NCI-H446 treated with DMSO at 0.1 percent for 48 hours (cell line): ENCODE data around the gene NOXA1.

Experiments used
- DNase-seq: peaks from one replicate; lab custom pipeline; 2025; lab: John Stamatoyannopoulos, UW

Gene NOXA1

DNA sequence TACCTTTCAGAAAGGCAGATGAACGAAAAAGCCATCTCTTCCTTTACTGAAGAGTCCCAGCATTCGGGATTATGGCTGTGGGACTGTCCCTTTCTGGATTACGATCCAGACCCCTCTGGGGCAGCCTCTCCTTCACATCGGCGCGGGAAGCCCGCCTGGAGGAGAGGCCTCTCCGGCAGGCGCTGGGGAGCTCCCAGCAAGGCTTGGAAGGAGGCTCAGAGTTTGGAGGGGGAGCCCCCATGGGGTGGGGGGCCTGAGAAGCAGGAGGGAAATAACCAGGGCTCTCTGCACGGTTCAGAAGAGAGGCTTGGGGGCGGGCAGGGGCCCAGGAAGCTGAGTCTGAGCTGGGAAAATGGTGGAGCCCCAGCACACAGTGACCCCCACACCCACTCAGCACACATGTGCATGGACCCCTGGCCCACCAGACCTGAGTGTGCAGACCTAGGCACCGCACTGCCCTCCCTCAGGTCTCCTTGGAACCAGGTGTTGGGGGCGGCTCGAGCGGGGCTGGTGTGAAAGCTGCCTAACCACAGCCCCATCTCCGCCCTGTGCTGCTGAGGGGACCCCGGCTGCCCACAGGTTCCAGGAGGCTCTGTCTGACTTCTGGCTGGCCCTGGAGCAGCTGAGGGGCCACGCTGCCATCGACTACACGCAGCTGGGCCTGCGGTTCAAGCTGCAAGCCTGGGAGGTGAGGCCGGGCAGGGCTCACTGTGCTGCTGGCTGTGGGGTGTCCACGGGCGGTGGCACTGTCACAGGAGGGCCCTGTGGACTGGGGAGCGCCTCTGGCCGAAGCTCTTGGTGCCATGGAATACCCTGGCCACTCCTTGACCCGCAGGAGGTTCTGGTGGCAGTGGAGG, 4.5 kb downstream of the NOXA1 start:
- no peak for DNase-seq

GRCh38 chr9:137428311-137428630, 5.1 kb downstream of the NOXA1 start:
- DNase-seq: no peak

DNA sequence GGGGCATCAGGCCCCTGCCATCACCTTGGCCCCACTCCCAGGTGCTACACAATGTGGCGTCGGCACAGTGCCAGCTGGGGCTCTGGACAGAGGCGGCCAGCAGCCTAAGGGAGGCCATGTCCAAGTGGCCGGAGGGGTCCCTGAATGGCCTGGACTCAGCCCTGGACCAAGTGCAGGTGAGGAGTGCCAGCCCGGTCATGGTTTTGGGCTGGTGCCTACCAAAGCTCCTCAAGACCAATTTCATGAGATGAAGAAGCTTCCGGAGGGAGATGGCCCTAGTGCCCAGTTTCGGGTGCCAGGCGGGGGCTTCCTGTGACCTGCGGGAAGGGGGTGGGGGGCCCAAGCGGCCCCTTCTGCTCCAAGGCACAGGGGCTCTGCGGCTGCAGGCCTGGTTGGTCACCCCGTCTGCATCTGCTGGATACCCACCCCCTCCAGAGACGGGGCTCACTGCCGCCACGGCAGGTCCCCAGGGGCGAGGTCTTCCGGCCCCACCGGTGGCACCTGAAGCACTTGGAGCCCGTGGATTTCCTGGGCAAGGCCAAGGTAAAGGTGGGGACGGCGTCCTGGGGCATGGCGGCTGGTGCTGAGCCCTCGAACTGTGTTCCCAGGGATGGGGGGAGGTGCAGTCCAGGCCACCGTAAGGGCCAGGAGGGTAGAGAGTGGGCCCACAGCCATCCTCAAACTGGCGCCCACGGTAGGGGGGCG, 5.8 kb downstream of the NOXA1 start:
- DNase-seq: no peak

DNA sequence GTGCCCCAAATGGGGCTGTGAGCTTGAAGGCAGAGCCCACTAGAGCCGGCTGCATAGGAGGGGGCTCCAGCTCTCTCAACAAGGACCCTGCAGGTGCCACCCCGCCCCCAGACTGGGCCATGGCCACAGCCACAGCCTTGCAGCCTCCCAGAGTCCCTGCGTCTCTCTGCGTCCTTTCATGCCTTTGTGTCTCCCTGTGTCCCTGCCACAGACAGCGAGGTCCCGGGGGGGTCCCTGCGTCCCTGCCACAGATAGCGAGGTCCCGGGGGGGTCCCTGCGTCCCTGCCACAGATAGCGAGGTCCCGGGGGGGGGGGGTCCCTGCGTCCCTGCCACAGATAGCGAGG, 6.3 kb downstream of the NOXA1 start:
- DNase-seq: no peak

GRCh38 chr9:137429974-137430722, 7.0 kb downstream of the NOXA1 start:
- no peak for DNase-seq

DNA sequence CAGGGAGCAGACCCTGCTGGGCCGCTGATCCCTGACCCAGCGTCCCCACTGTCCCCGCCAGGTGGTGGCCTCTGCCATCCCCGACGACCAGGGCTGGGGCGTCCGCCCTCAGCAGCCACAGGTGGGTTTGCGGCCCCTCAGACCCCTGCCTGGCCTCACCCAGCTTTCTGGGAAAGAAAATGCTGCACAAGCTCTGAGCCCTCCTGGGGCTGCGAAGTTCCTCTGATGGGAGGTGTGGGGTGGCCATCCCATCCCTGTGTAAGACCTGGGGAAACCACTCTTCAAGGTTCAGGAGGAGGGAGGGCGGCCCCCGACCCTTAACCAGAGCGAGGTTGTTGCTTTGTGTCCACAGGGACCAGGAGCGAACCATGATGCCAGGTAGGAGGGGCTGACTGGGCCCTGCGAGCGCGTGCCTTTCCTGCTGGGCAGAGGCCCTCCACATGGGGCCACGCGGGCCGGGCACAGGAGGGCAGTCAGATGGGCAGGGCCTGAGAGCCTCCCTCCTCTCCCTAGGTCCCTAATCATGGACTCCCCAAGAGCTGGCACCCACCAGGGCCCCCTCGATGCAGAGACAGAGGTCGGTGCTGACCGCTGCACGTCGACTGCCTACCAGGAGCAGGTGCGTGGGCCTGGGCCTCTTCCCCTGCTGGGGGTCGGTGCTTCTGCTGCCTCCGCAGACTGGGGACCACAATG, 7.7 kb downstream of the NOXA1 start:
- DNase-seq: no peak

DNA sequence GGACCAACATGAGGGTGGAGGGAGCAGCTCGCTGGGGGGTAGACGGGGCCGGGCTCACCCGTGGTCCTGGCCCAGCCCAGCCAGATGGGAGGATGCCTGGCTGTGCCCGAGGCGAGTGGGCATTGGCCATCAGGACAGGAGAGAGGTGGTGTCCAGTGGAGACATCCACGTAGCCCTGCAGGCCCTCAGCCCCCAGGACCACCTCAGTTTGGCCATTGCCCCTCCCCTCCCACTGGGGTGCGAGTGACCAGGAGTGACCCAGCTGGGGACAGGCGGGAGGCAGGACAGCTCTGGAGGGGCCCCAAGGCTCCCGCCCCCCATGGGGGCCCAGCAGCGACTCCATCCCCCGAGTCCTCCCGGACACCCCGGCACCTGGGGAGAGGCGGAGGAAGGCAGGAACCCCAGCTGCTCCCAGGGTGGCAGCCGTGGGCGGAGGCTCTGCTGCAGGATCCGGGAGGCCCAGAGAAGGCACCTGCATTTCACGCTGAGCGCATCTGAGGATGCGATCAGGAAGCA, 8.3 kb downstream of the NOXA1 start:
- no peak for DNase-seq

GRCh38 chr9:137432687-137433348, 9.6 kb downstream of the NOXA1 start:
- DNase-seq: no peak

- no peak for DNase-seq
These were observed 10.2 kb downstream of the NOXA1 start for GRCh38 chr9:137433349-137433915.

- no peak for DNase-seq
These were observed 10.8 kb downstream of the NOXA1 start for GRCh38 chr9:137433916-137434431.

DNA sequence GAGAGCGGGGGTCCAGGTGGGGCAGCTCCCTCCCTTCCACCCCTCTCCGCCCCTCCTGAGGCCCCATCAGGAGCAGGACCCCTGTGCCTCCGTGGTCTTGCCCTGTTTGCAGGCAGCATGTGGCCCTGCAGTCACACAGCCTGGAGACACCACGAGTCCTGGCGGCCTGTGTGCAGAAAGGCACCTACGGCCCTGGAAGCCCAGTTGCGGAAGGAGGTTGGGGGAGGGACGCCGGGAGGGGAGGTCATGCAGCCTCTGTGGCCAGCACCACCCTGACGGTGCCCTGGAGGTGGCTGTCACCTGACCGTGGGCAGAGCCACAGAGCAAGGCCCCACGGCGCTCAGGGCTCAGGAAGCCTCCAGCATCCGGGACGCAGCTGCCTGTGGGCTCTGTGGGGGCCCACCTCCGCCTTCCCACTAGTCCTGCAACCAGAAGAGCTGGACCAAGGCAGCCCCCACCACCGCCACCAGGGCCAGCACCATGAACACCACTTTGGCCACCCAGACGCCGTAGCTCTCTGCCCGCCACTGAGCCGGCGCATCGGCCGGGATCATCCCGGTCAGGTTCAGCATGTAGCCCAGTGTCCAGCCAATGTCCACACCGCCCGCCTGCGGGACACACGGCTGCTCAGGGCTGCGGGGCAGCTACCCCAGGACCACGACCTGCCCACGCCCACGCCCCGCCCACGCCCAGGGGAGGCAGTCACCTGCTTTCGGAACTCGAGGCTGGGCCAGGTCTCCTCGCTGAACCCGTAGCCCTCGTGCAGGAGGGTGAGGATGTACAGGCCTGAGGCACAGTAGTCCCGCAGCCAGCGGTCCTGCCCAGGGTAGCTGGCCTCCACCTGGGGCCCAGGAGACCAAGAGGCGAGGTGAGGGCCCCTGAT, 11.5 kb downstream of the NOXA1 start:
- no peak for DNase-seq

DNA sequence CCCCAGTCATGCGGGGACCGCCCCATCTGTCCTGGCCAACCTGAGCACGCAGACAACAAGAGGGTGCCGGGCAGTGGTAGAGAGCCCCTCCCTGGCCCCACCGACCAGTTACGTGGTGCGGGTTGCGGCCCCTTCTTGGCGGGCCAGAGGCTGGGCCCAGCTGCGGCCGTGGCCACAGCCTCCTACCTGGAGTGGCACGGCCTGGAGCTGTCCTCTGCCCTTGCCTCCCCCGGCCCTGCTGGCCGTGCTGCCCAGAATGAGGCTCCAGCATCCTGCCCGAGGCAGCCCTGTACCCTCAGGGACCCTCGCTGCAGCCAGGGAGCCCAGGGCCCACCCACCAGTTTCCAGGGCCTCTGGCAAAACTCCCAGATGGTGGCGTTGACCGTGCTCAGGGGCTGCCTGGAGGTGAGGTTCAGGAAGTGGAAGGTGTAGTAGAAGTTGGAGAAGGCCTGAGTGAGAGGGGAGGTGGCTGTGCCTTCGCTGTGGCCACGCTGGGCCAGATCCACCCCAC, 12.2 kb downstream of the NOXA1 start:
- no peak for DNase-seq

GRCh38 chr9:137435980-137436760, 13.0 kb downstream of the NOXA1 start:
- no peak for DNase-seq

DNA sequence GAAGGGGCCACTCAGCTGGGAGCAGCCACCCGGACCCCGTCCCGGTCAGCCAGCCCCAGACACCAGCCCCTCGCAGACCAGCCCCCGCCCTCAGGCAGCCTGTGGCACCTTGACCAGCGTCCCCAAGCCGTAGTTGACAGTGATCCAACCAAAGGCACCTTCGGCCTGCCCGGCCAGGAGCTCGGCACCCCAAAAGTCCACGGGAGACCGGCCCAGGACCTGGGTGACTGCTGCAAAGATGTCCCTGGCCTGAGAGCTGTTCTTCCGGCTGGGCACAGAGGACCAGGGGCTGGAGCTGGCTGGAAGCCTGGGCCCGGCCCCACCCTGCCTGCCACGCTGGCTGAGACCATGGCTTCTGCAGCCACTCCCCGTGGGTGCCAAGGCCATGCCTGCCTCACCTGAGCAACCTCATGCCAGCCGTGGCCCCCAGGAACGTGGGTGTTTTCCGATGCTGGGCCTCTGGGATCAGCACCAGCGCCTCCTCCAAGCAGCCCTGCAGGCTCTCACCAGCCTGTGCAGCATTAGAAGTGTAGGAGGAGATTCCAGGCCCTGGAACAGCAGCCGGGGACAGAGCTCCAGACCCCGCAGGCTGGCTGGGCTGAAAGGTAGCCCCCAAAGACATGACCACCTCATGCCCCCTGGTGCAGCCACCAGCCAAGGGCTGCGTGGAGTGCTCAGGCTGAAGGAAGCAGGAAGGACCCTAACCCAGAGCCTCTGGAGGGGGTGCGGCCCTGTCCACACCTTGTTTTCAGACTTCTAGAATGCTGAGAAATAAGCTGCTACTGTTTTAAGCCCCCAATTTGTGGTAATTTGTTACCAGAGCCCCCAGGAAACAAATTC, 13.8 kb downstream of the NOXA1 start:
- no peak for DNase-seq

DNA sequence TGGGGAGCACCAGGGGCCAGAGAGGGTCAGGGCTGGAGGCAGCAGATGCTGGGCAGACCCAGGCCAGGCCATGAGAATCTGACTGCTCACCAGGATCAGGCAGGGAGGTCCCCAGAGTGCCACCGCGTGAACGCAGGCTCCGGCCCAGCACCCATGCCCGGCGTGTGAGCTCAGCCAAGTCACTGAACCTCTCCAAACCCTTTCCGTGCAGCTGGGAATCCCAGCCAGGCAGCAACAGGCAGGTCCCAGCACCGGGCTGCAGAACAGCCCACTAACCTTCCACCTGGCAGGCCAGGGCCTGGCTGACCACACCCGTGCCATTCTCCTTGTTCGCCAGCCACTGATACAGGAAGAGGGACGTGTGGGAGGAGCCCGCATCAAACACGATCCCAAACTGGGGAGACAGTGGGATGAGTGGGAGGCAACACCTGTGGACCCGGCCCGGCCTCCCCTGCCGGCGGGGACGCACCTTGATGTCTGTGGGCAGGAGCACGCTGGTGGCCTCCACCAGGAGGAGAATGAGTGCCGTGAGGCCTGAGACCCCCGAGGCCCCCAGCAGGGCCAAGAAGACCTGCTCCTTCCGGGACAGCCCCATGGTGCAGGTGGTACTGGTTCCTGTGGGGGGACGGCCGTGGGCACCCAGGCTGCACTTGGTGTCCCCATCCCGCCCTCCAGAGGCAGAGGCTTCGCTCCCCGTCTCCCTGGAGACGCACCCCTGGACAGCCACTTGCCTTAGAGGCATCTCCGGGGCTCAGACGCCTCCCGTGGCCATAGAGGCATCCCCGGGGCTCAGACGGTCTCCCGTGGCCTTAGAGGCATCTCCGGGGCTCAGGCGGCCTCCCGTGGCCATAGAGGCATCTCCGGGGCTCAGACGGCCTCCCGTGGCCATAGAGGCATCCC, 14.7 kb downstream of the NOXA1 start:
- no peak for DNase-seq

DNA sequence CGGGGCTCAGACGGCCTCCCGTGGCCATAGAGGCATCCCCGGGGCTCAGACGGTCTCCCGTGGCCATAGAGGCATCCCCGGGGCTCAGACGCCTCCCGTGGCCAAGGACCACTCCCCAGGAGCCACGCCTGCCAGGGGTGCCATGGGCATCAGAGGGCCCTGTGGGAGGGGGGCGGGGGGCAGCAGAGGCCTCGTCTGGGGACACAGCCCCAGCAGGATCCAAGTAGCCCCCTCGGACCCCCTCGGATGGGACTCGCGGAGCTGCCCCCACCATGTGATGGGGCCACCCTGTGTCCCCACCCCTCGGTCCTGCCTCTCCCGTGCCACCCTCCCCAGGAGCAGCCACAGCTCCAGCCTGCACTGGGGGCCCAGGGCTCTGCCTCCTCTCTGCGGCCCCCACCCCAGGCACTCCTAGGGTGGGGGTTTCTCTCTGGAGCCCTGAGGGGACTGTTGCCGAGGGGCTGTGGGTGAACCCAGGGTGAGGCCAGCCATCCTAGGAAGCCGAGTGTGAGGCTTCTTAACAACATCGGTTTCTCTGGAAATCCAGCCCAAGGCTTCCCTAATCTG, 15.5 kb downstream of the NOXA1 start:
- no peak for DNase-seq
